HG02798 (cell line): ENCODE data around the gene GXYLT1.
A peak's percentile ranks its signal among the peaks of the same experiment; 100 is the strongest.
"Not testable (repeated sequence)": the region's sequence is repeated elsewhere in the genome, so short reads cannot be mapped to it uniquely, and the experiment has no call there.

Experiments used
- ATAC-seq: cut with Tn5 transposase; IDR thresholded peaks from one replicate; pipeline ENCODE4 v1.9.1; 2021; ENCODE audit warnings: mild to moderate bottlenecking; ENCODE audit not compliant: unreplicated experiment, poor library complexity

The GXYLT1 gene

GRCh38 chr12:42144408-42145196, at the start of gene GXYLT1:
Gene GXYLT1, minus strand, starts transcription at chr12:42144874. Its CDS starts 228 bp downstream, at chr12:42144646.
- ATAC-seq, result peak; percentile 95

DNA sequence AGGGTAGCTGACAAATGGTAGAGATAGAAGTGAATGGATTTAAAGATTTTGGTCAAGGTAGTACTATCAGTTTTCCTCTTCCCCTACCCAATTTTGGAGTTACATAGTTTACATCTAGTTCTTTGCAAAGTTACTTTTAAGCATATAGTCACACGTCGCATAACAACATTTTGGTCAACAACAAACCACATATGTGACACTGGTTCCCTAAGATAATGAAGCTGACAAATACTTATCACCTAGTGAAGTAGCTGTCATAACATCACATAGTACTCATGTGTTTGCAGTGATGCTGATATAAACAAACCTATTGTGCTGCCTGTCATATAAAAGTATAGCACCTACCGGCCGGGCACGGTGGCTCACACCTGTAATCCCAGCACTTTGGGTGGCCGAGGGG, 48.0 kb upstream of the GXYLT1 start:
- ATAC-seq, result no peak

DNA sequence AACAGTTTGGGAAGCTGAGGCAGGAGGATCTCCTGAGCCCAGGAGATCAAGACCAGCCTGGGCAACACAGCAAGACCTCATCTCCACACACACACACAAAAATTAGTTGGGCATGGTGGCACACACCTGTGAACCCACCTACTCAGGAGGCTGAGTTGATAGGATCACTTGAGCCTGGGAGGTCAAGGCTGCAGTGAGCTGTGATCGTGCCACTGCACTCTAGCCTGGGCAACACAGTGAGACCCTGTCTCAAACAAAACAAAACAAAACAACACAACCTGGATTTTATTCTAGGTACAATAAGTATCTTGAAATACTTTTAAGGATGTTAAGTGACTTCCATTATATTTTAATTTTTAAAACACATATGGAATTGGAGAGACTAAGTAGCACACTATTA, 47.6 kb upstream of the GXYLT1 start:
- ATAC-seq, result no peak

GRCh38 chr12:42190376-42190775, 45.7 kb upstream of the GXYLT1 start:
- ATAC-seq, result no peak

GRCh38 chr12:42188275-42188674, 43.6 kb upstream of the GXYLT1 start:
- not testable (repeated sequence) for ATAC-seq

DNA sequence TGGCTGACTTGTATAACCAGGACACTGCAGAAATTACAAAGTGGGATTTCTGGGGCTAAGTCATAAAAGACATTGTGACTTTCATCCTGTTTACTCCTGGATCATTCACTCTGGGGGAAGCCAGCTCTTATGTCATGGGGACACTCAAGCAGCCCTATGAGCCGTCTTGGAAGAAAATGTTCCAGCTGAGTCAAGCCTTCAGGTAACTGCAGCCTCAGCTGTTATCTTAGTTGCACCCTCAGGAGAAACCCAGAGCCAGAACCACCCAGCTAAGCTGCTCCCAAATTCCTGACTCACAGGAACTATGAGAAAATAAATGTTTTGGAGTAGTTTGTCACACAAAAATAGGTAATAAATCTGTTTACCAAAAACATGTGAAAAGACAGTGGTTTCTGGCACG, 43.1 kb upstream of the GXYLT1 start:
- ATAC-seq, result no peak

GRCh38 chr12:42186793-42187192, 42.1 kb upstream of the GXYLT1 start:
- ATAC-seq, result no peak

- no peak for ATAC-seq
Observed at GRCh38 chr12:42182394-42182793, 37.7 kb upstream of the GXYLT1 start.

GRCh38 chr12:42180990-42181596, 36.4 kb upstream of the GXYLT1 start:
- ATAC-seq, result no peak

DNA sequence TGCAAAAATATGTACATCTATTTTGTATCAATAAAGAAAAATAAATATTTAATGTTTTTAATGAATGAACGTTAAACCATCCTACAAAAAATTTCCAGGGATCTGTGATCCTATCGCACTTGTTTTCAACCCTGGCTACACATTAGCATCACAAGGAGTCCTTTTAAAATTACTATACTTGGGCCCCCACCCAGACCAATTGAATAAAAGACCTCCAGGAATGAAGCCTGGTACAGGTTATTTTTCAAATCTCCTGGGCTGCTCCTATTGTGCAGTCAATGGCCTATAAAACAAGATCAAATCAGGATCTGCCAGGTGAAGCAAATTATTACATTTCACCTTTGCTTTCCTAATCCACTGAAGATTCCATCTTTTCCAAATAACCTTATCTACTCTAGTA, 33.4 kb upstream of the GXYLT1 start:
- ATAC-seq, result no peak

DNA sequence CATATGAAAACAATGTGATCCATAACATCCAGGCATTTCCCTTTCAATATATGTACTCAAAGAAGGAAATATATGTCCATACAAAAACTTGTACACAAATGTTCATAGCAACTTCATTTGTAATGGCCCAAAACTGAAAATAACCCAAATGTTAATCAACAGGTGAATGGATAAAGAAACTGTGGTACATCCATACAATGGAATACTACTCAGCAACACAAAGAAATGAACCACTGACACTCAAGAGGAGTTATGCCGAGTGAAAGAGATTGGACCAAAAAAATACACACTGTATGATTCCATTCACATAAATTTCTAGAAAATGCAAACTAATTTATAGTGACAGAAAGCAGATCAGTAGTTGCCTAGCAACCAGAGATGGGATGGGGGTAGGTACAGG, 30.3 kb upstream of the GXYLT1 start:
- ATAC-seq, result no peak

- ATAC-seq, result no peak
Observed at GRCh38 chr12:42173961-42174521, 29.4 kb upstream of the GXYLT1 start.

GRCh38 chr12:42172441-42173210, 28.0 kb upstream of the GXYLT1 start:
- no peak for ATAC-seq

DNA sequence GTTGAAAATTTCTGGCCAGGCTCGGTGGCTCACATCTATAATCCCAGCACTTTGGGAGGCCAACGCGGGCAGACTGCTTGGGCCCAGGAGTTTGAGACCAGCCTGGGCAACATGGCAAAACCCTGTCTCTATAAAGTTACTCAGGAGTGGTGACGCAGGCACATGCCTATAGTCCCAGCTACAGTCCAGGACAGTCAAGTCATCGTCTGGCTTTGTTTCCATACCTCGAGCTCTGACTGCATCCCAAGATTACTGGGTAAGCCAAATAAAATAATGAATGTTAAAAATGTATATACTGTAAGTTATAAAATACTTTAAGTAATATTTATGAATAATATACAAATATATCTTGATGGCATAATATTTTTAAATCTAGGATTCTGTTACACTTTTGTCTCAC, 23.0 kb upstream of the GXYLT1 start:
- no peak for ATAC-seq

- no peak for ATAC-seq
Observed at GRCh38 chr12:42166501-42166900, 21.8 kb upstream of the GXYLT1 start.

- ATAC-seq, result no peak
Observed at GRCh38 chr12:42163913-42164312, 19.2 kb upstream of the GXYLT1 start.

DNA sequence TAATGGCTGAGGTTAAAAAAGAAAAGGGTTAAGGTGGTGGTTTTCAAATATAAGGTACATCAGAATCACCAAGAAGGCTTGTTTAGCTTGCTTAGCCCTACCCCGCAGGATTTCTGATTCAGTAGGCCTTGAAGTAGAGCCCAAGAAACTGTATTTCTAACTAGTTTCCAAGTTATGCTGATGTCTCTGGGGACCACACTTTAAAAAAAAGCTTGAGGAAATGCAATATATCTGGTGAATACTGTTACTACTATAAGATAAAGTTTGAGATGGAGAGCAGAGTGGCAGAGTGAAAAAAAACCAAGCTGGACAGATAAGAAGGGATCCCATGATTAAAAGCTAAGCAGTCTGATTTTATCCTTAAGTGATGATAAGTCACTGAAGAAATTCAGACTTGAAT, 18.3 kb upstream of the GXYLT1 start:
- no peak for ATAC-seq

GRCh38 chr12:42162193-42162592, 17.5 kb upstream of the GXYLT1 start:
- no peak for ATAC-seq

DNA sequence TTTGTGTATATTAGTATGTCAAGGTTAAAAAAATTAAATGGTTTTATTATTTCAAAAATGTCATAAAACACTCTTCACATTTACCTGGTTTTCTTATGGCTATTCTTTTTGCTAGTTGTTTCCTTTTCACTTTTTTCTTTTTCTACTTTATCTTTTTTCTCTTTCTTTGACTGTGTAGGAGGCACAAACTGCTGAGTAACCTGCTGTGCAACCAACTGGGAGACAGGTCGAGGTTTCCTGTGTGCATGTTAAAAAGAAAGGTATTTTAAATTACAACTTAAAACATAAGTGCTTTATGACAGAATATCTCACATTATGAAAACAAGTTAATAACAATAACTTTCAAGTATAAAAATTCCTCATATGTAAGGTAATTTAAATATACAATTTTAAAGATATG, 16.9 kb upstream of the GXYLT1 start:
- no peak for ATAC-seq

GRCh38 chr12:42156232-42156631, 11.6 kb upstream of the GXYLT1 start:
- ATAC-seq, result no peak
